Natural killer cell treated with Interleukin-12 subunit alpha and Interleukin-12 subunit beta and Interleukin-15 and Interleukin-18, amount 100 ng/mL, for 72 hours (primary cell): ENCODE results near the gene PDPN. TPM values are rescaled to one million over a fixed set of nuclear protein-coding genes. Genes with fewer than 3 reads are reported as not detected.

Experiments
- ATAC-seq, 2 donors: fragments of 150-1000 bp; cut with Tn5 transposase in 1 of 2; sonication (Bioruptor Pico), chemical (Tn5 transposase) in 1 of 2; 2 replicates each; pipeline ENCODE4 v1.10.0; 2021
- DNase-seq: peaks from one replicate; pipeline ENCODE4 v3.0.0; 2022; ENCODE audit warnings: low spot score
- H3K27ac Mint-ChIP-seq, 2 donors: 1 replicate in 1 of 2; 2 replicates in 1 of 2; pipeline ENCODE4 v1.8.0; 2022; ENCODE audit warnings: mixed read lengths in 2 of 2, mild to moderate bottlenecking in 1 of 2, moderate library complexity in 1 of 2
- H3K27me3 Mint-ChIP-seq, 2 donors: 1 replicate in 1 of 2; 2 replicates in 1 of 2; pipeline ENCODE4 v1.8.0; 2022; ENCODE audit warnings: mixed read lengths in 2 of 2
- H3K36me3 Mint-ChIP-seq: one replicate; pipeline ENCODE4 v1.8.0; 2022; ENCODE audit warnings: mixed read lengths
- H3K4me1 Mint-ChIP-seq, 2 donors: 1 replicate in 1 of 2; 2 replicates in 1 of 2; pipeline ENCODE4 v1.8.0; 2022; ENCODE audit warnings: low read depth in 2 of 2, mixed read lengths in 2 of 2, mild to moderate bottlenecking in 1 of 2
- H3K4me3 Mint-ChIP-seq: one replicate; pipeline ENCODE4 v1.8.0; 2022; ENCODE audit warnings: mixed read lengths
- H3K9me3 Mint-ChIP-seq: 2 replicates; pipeline ENCODE4 v1.8.0; 2022; ENCODE audit warnings: mixed read lengths
- total RNA-seq, 2 donors: library from RNA; stranded (reverse); gene quantifications; one replicate each; pipeline ENCODE4 v1.2.3, GENCODE V29; 2022

The PDPN gene
- total RNA-seq, 2 donors from 2014 or later = not detected

- H3K27me3 Mint-ChIP-seq = peaks cover 45 to 46% of the 10 kb centered on the region in 2 donors
Observed at GRCh38 chr1:13584876-13585611, 1.4 kb downstream of the PDPN start.

GRCh38 chr1:13585612-13585991 lies 2.0 kb downstream of the PDPN start:
- Mint-ChIP-seq H3K4me3 (no peak overlapping the region), H3K9me3 (no peaks in the 10 kb centered on the region), H3K4me1 (no peaks in the 10 kb centered on the region), H3K27me3 (peaks cover 50 to 51% of the 10 kb centered on the region in 2 donors), H3K27ac (no peak overlapping the region), H3K36me3 (no peaks in the 10 kb centered on the region)
- ATAC-seq (no peak), DNase-seq (no peak)

More at GRCh38 chr1:13584876-13585611, 1.4 kb downstream of the PDPN start:
- H3K4me1 Mint-ChIP-seq = no peaks in the 10 kb centered on the region
- no peak for ATAC-seq
- no peaks in the 10 kb centered on the region for H3K9me3 Mint-ChIP-seq
- DNase-seq = no peak
- no peak overlapping the region for H3K4me3 Mint-ChIP-seq
- H3K36me3 Mint-ChIP-seq = no peaks in the 10 kb centered on the region
- H3K27ac Mint-ChIP-seq = no peak overlapping the region

DNA sequence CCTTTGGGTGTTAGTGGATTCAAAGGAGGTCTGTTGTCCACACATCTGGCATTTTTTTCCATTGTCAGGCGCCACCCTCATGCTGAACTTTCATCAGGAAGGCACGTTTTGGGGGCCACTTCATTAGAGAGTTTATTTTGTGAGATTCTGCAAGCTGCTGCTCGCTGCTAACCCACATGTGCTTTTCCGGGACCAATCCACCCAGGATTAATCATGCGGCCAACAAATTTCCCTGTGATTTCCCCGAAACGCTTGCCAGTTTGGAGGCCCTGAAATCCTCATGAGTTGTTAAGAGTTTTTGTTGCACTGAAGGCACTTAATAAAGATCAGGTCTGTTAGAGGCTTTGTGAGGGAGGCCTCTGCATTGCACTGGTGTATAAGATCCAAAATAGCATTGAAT lies 2.4 kb downstream of the PDPN start:
- Mint-ChIP-seq H3K27me3 (peaks cover 50 to 51% of the 10 kb centered on the region in 2 donors), H3K9me3 (no peaks in the 10 kb centered on the region), H3K36me3 (no peaks in the 10 kb centered on the region), H3K4me3 (no peak overlapping the region), H3K27ac (no peak overlapping the region), H3K4me1 (no peaks in the 10 kb centered on the region)
- no peak for DNase-seq
- no peak for ATAC-seq

DNA sequence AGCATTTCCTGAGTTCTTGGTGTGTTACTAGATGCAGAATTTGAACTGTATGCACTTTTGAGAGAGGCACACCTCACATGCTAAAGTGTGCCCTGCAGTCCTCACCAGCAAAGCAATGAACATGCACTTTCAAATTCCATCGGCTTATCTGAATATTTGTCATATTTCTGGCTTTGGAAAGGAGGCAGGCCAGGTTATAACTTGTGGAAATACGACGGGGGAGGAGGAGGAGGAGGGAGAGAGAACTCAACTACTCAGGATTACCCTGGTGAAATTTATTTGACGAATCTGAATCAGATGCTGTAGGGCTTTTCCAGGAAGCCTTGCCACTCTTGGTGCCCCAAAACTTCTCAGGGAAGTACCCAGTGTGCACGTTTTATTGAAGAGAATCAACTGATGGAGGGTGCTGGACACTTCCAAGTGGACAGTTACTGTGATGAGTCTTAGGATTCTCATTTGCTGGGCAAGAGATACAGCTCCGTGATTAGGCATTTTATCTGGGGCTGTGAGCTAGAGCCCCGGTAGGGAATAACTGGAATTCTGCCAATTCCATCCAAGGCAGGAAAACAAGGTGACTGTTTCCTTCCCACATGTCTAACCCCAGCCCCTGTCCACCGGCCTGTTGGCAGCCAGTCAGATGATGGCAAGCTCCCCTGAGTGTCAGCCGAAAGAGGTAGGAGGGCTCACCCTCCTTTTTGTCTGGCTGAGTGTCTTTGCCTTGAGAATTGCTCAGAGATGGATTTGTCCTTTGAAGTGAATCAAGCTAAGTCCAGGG lies 3.8 kb downstream of the PDPN start:
- no peaks in the 10 kb centered on the region for H3K4me1 Mint-ChIP-seq
- DNase-seq = no peak
- no peaks in the 10 kb centered on the region for H3K9me3 Mint-ChIP-seq
- peaks cover 42 to 54% of the 10 kb centered on the region in 2 donors for H3K27me3 Mint-ChIP-seq
- no peak overlapping the region for H3K4me3 Mint-ChIP-seq
- ATAC-seq = no peak
- no peak overlapping the region for H3K27ac Mint-ChIP-seq
- no peaks in the 10 kb centered on the region for H3K36me3 Mint-ChIP-seq

- H3K4me1 Mint-ChIP-seq = no peaks in the 10 kb centered on the region
- H3K27ac Mint-ChIP-seq = no peak overlapping the region
Observed at GRCh38 chr1:13588946-13589796, 5.5 kb downstream of the PDPN start.

GRCh38 chr1:13590486-13590885 lies 6.9 kb downstream of the PDPN start:
- Mint-ChIP-seq H3K36me3 (no peaks in the 10 kb centered on the region), H3K9me3 (no peaks in the 10 kb centered on the region), H3K27ac (no peak overlapping the region), H3K27me3 (peaks cover 33 to 46% of the 10 kb centered on the region in 2 donors), H3K4me3 (no peak overlapping the region), H3K4me1 (no peaks in the 10 kb centered on the region)
- DNase-seq = no peak
- ATAC-seq = no peak

More at GRCh38 chr1:13588946-13589796, 5.5 kb downstream of the PDPN start:
- Mint-ChIP-seq H3K27me3 (peaks cover 44 to 56% of the 10 kb centered on the region in 2 donors), H3K4me3 (no peak overlapping the region), H3K36me3 (no peaks in the 10 kb centered on the region), H3K9me3 (no peaks in the 10 kb centered on the region)
- no peak for DNase-seq
- no peak for ATAC-seq

GRCh38 chr1:13593511-13594131 lies 10.0 kb downstream of the PDPN start:
- no peaks in the 10 kb centered on the region for H3K9me3 Mint-ChIP-seq
- H3K4me1 Mint-ChIP-seq = no peaks in the 10 kb centered on the region
- H3K27ac Mint-ChIP-seq = no peak overlapping the region
- H3K27me3 Mint-ChIP-seq = peaks cover 27 to 33% of the 10 kb centered on the region in 2 donors
- no peak overlapping the region for H3K4me3 Mint-ChIP-seq
- no peak for DNase-seq
- no peaks in the 10 kb centered on the region for H3K36me3 Mint-ChIP-seq
- ATAC-seq = no peak

DNA sequence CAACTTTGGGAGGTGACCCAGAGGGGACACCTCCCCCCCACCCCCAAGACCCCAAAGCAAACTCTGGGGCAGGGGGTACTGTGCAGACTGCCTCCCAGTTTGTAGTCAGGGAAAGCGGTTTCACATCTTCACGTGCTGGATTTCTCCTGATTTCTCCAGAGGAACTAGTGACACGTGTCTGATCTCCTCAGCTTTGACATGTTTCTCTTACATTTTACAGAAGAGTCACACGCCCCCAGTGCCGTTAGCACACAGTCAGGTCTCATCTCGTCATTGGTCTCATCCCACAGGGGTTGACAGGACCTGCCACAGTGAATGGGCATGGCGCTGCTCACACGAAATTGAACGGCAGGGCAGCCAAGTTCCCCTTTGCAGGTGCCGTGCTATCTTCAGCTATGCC lies 11.8 kb downstream of the PDPN start:
- H3K36me3 Mint-ChIP-seq = no peaks in the 10 kb centered on the region
- H3K27ac Mint-ChIP-seq = no peak overlapping the region
- DNase-seq (no peak), ATAC-seq (no peak)
- no peak overlapping the region for H3K4me3 Mint-ChIP-seq
- no peaks in the 10 kb centered on the region for H3K9me3 Mint-ChIP-seq
- no peaks in the 10 kb centered on the region for H3K4me1 Mint-ChIP-seq
- H3K27me3 Mint-ChIP-seq = peaks cover 21 to 29% of the 10 kb centered on the region in 2 donors

DNA sequence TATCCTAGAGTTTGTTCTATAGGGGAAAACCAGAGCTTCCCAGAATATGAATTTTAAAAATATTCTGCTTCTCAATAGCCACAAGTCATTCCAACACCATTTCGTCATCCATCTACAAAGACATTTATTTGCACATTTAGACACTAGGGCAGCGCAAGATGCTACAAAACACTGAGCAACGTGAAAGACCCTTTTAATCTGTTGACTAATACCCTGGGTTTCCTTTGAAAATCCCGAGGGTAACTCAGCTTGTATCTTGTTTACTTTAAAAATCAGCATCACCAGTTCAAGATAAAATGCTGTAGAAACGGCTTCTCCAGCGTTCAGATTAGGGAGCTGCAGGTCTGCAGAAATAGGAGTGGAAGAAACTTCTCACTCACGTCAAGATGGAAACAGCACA lies 13.5 kb downstream of the PDPN start:
- Mint-ChIP-seq H3K27me3 (peaks cover 15 to 16% of the 10 kb centered on the region in 2 donors), H3K27ac (no peak overlapping the region), H3K36me3 (no peaks in the 10 kb centered on the region), H3K4me1 (no peaks in the 10 kb centered on the region), H3K4me3 (no peak overlapping the region), H3K9me3 (no peaks in the 10 kb centered on the region)
- DNase-seq (no peak), ATAC-seq (no peak)

GRCh38 chr1:13600762-13601453 lies 17.3 kb downstream of the PDPN start:
- Mint-ChIP-seq H3K9me3 (no peaks in the 10 kb centered on the region), H3K4me3 (no peak overlapping the region), H3K27ac (no peak overlapping the region), H3K27me3 (peaks cover 10 to 14% of the 10 kb centered on the region in 2 donors), H3K4me1 (no peaks in the 10 kb centered on the region), H3K36me3 (no peaks in the 10 kb centered on the region)
- DNase-seq = no peak
- no peak for ATAC-seq

DNA sequence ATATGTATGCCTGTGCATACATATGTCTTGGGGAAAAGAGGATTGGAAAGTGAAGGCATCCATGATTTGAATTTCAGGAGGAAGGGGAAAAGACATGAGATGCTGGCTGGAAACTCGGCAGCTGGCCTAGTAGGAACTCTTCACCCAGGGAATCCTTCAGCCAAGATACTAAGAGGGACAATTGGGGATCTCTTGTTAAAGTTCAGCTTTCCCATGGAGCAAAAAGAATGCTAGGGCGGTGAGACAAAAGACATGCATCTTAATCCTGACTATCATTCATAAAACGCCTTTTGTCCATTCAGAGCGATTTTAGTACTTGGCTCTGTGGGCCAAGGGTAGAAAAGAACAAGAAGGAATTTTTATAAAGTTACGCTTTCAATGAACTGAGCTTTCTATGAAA lies 20.5 kb downstream of the PDPN start:
- H3K9me3 Mint-ChIP-seq = no peaks in the 10 kb centered on the region
- no peaks in the 10 kb centered on the region for H3K36me3 Mint-ChIP-seq
- peaks cover 10 to 25% of the 10 kb centered on the region in 2 donors for H3K27me3 Mint-ChIP-seq
- DNase-seq = no peak
- H3K27ac Mint-ChIP-seq = no peak overlapping the region
- no peak for ATAC-seq
- H3K4me3 Mint-ChIP-seq = no peak overlapping the region
- no peaks in the 10 kb centered on the region for H3K4me1 Mint-ChIP-seq

DNA sequence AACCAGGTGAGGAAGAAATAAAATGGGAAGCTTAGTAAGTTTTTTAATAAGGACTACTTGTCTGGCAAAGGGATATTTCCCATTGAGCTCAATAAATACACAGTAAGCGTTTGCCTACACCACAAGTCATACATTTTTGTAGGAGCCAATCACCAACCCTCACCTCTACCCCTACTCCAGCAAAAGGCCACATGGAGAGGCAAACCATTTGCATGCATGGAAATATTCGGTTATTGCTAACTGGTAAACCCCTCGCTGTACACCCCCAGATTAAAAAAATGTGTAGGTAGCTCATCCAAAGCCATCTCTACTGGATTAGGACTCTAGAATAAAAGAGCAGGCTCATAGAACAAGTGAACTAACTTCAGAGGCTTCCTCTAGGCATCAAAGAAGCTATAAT lies 21.1 kb downstream of the PDPN start:
- no peaks in the 10 kb centered on the region for H3K9me3 Mint-ChIP-seq
- no peak overlapping the region for H3K4me3 Mint-ChIP-seq
- H3K27me3 Mint-ChIP-seq = peaks cover 15 to 25% of the 10 kb centered on the region in 2 donors
- no peaks in the 10 kb centered on the region for H3K36me3 Mint-ChIP-seq
- H3K27ac Mint-ChIP-seq = no peak overlapping the region
- no peak for DNase-seq
- H3K4me1 Mint-ChIP-seq = no peaks in the 10 kb centered on the region
- no peak for ATAC-seq

DNA sequence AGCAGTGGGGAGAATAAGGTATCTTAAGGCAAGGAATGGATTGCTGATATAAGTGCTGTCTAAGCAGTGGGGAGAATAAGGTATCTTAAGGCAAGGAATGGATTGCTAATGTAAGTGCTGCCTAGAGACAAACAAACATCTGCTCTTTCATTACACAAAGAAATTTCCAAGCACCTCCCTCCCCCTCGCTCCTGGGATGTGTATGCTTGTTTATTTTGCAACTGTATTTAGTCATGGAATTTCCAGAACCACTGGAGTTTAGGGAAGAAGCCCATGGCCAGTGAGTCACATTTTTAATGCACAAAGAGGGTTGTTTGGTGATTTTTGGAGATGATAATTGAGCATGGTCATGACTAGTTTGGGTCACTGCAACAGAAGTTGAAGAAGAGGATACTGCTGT lies 21.5 kb downstream of the PDPN start:
- H3K4me1 Mint-ChIP-seq = no peaks in the 10 kb centered on the region
- DNase-seq = no peak
- no peaks in the 10 kb centered on the region for H3K36me3 Mint-ChIP-seq
- no peak for ATAC-seq
- no peak overlapping the region for H3K4me3 Mint-ChIP-seq
- H3K27me3 Mint-ChIP-seq = peaks cover 15 to 25% of the 10 kb centered on the region in 2 donors
- no peak overlapping the region for H3K27ac Mint-ChIP-seq
- H3K9me3 Mint-ChIP-seq = no peaks in the 10 kb centered on the region
